ENCODE data around the gene RPAIN. TPM values are rescaled to one million over a fixed set of nuclear protein-coding genes. Genes with fewer than 3 reads are reported as not detected.

The RPAIN gene
- total and polyA plus RNA-seq, 2 of the 13 experiments (the other 11 are each of a cell fraction or from before 2014, with no cell fraction given) = 42.1 to 58.5 TPM

DNA sequence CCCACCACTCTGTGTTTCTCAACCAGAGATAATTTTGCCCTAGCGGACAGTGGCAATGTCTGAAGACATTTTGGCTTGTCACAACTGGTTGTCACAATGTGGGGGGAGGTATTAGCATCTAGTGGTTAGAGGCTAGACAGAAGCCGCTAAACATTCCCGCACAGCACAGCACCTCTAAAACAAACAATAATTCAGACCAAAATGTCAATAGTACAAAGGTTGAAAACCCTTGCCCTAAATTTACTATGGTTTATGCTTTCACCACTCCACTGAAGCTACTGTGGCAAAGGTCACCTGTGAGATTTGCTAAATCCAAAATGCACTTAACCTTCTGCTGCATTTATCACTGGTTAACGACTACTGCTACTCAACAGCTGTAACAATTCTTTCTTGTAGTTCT is 14.6 kb upstream of the RPAIN start (continued):
- peak in 1 of 2 experiments; percentile 18; a peak in 1 of 4 replicates for TF ChIP-seq KLF16 (CRISPR knock-in tag; IDR thresholded peaks at IDR 0.05)
- 0 out of 2 replicates have a peak, but pooled peaks have one; percentile 51 for TF ChIP-seq MEIS1 (CRISPR knock-in tag; IDR thresholded peaks at IDR 0.05; ENCODE audit: borderline replicate concordance)
- TF ChIP-seq, protein P1, sequence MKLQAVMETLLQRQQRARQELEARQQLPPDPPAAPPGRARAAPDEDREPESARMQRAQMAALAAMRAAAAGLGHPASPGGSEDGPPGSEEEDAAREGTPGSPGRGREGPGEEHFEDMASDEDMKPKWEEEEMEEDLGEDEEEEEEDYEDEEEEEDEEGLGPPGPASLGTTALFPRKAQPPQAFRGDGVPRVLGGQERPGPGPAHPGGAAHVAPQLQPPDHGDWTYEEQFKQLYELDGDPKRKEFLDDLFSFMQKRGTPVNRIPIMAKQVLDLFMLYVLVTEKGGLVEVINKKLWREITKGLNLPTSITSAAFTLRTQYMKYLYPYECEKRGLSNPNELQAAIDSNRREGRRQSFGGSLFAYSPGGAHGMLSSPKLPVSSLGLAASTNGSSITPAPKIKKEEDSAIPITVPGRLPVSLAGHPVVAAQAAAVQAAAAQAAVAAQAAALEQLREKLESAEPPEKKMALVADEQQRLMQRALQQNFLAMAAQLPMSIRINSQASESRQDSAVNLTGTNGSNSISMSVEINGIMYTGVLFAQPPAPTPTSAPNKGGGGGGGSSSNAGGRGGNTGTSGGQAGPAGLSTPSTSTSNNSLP (IDR thresholded peaks at IDR 0.05; ENCODE audit: low read depth, low read length) = peak; percentile 75; the same call in 1 of the 2 replicates
- peak; percentile 37; the same call in 1 of the 2 replicates for TF ChIP-seq HHEX (CRISPR knock-in tag; IDR thresholded peaks at IDR 0.05)
- TF ChIP-seq, protein P2, sequence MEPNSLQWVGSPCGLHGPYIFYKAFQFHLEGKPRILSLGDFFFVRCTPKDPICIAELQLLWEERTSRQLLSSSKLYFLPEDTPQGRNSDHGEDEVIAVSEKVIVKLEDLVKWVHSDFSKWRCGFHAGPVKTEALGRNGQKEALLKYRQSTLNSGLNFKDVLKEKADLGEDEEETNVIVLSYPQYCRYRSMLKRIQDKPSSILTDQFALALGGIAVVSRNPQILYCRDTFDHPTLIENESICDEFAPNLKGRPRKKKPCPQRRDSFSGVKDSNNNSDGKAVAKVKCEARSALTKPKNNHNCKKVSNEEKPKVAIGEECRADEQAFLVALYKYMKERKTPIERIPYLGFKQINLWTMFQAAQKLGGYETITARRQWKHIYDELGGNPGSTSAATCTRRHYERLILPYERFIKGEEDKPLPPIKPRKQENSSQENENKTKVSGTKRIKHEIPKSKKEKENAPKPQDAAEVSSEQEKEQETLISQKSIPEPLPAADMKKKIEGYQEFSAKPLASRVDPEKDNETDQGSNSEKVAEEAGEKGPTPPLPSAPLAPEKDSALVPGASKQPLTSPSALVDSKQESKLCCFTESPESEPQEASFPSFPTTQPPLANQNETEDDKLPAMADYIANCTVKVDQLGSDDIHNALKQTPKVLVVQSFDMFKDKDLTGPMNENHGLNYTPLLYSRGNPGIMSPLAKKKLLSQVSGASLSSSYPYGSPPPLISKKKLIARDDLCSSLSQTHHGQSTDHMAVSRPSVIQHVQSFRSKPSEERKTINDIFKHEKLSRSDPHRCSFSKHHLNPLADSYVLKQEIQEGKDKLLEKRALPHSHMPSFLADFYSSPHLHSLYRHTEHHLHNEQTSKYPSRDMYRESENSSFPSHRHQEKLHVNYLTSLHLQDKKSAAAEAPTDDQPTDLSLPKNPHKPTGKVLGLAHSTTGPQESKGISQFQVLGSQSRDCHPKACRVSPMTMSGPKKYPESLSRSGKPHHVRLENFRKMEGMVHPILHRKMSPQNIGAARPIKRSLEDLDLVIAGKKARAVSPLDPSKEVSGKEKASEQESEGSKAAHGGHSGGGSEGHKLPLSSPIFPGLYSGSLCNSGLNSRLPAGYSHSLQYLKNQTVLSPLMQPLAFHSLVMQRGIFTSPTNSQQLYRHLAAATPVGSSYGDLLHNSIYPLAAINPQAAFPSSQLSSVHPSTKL (CRISPR knock-in tag; IDR thresholded peaks at IDR 0.05) = peak; percentile 86
- TF ChIP-seq ZNF572 (CRISPR knock-in tag; IDR thresholded peaks at IDR 0.05) = no peak
- 0 out of 2 replicates have a peak, but pooled peaks have one; percentile 63 for TF ChIP-seq ZSCAN9 (CRISPR knock-in tag; IDR thresholded peaks at IDR 0.05; ENCODE audit: borderline replicate concordance)
- peak; percentile 100 for TF ChIP-seq RXRB (CRISPR knock-in tag; IDR thresholded peaks at IDR 0.05; ENCODE audit: borderline replicate concordance)
- TF ChIP-seq SAFB2 (CRISPR knock-in tag; IDR thresholded peaks at IDR 0.05; ENCODE audit: borderline replicate concordance, low read depth) = no peak; the same call in 1 of the 2 replicates
- TF ChIP-seq LCORL (IDR thresholded peaks at IDR 0.05) = peak; percentile 93
- TF ChIP-seq LCORL (CRISPR knock-in tag; IDR thresholded peaks at IDR 0.05) = peak; percentile 91
- no peak for TF ChIP-seq ZNF558 (CRISPR knock-in tag; IDR thresholded peaks at IDR 0.05; ENCODE audit: borderline replicate concordance)
- TF ChIP-seq NFKB2 (CRISPR knock-in tag; IDR thresholded peaks at IDR 0.05; ENCODE audit: borderline replicate concordance) = no peak
- peak; percentile 56 to 72; a peak in 3 of 4 replicates for TF ChIP-seq NR2F1 (CRISPR knock-in tag; IDR thresholded peaks at IDR 0.05)
- peak; percentile 82; the same call in 1 of the 2 replicates for TF ChIP-seq ZNF232 (CRISPR knock-in tag; IDR thresholded peaks at IDR 0.05; ENCODE audit: borderline replicate concordance)
- no peak for TF ChIP-seq ZNF737 (CRISPR knock-in tag; IDR thresholded peaks at IDR 0.05; ENCODE audit: borderline replicate concordance)
- TF ChIP-seq ZNF12 (CRISPR knock-in tag; IDR thresholded peaks at IDR 0.05) = peak; percentile 57; the same call in 1 of the 2 replicates
- peak; percentile 76 for TF ChIP-seq NCOA2 (CRISPR knock-in tag; IDR thresholded peaks at IDR 0.05)
- TF ChIP-seq RCOR2 (CRISPR knock-in tag; IDR thresholded peaks at IDR 0.05) = no peak
- no peak for TF ChIP-seq CBFB (CRISPR knock-in tag; IDR thresholded peaks at IDR 0.05)
- TF ChIP-seq, protein P3, sequence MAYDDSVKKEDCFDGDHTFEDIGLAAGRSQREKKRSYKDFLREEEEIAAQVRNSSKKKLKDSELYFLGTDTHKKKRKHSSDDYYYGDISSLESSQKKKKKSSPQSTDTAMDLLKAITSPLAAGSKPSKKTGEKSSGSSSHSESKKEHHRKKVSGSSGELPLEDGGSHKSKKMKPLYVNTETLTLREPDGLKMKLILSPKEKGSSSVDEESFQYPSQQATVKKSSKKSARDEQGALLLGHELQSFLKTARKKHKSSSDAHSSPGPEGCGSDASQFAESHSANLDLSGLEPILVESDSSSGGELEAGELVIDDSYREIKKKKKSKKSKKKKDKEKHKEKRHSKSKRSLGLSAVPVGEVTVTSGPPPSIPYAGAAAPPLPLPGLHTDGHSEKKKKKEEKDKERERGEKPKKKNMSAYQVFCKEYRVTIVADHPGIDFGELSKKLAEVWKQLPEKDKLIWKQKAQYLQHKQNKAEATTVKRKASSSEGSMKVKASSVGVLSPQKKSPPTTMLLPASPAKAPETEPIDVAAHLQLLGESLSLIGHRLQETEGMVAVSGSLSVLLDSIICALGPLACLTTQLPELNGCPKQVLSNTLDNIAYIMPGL (CRISPR knock-in tag; IDR thresholded peaks at IDR 0.05; ENCODE audit: borderline replicate concordance in 1 of 2, low read depth in 1 of 2) = peak in 1 of 2 experiments; percentile 41; a peak in 1 of 4 replicates
- no peak for TF ChIP-seq KDM5A (IDR thresholded peaks at IDR 0.05; ENCODE audit: borderline replicate concordance, low read length)
- 0 out of 2 replicates have a peak, but pooled peaks have one; percentile 52 for TF ChIP-seq ZKSCAN8 (CRISPR knock-in tag; IDR thresholded peaks at IDR 0.05; ENCODE audit: borderline replicate concordance)
- TF ChIP-seq ZNF33B (CRISPR knock-in tag; IDR thresholded peaks at IDR 0.05) = 0 out of 2 replicates have a peak, but pooled peaks have one; percentile 35
